Measurements from ENCODE around the gene UBE2L3.
"Not testable (repeated sequence)": the region's sequence is repeated elsewhere in the genome, so short reads cannot be mapped to it uniquely, and the experiment has no call there.

The UBE2L3 gene

GRCh38 chr22:21567456-21568346 lies at the start of gene UBE2L3:
UBE2L3 (plus strand) TSS chr22:21567714; CDS start chr22:21567745, 31 bp downstream.
- peak; percentile 67 for DNase-seq (ENCODE audit: low read depth)

- DNase-seq (ENCODE audit: low read depth): not testable (repeated sequence)
Observed at GRCh38 chr22:21526705-21527500, 40.6 kb upstream of the UBE2L3 start.

- DNase-seq (ENCODE audit: low read depth): not testable (repeated sequence)
Observed at GRCh38 chr22:21531525-21531924, 36.0 kb upstream of the UBE2L3 start.

- not testable (repeated sequence) for DNase-seq (ENCODE audit: low read depth)
Observed at GRCh38 chr22:21532863-21533648, 34.5 kb upstream of the UBE2L3 start.

GRCh38 chr22:21539862-21540261 lies 27.7 kb upstream of the UBE2L3 start:
- not testable (repeated sequence) for DNase-seq (ENCODE audit: low read depth)

- not testable (repeated sequence) for DNase-seq (ENCODE audit: low read depth)
Observed at GRCh38 chr22:21544432-21545322, 22.8 kb upstream of the UBE2L3 start.

DNA sequence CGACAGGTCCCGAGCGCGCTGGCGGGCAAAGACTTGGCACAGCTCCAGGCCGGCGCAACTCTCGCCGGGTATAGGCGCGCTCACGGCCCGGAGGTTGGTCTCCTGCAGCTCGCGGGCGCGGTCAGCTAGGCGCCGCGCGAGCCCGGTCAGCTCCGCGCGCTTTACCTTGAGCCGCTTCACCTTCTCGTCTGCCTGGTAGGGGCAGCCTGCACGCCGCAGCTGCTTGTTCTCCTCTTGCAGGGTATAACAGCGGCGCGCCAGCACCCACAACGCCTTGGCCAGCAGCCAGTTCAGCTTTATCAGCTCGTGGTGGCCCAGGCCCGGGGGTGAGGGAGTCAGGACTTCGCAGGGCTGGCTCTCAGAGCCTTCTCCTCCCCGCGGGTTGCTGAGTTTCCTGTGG lies 18.0 kb upstream of the UBE2L3 start:
- not testable (repeated sequence) for DNase-seq (ENCODE audit: low read depth)

GRCh38 chr22:21550008-21550677 lies 17.4 kb upstream of the UBE2L3 start:
- not testable (repeated sequence) for DNase-seq (ENCODE audit: low read depth)

DNA sequence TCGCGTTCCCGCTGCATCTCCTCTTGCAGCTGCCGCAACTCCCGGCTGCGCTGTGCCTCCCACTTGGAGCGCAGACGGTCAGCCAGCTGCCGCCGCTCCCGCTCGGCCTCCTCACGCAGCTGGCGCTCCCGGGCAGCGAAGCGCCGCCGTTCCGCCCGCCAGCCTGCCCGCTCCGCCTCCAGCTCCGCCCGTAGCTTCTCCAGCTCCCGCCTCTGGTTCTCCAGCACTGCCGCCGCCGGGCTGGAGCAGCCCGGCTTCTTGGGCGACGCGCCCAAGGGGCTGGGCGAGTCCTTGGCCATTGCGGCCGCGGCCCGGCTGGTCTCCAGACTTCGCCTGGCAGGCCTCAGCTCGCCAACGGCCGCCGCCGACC lies 16.9 kb upstream of the UBE2L3 start:
- DNase-seq (ENCODE audit: low read depth): not testable (repeated sequence)

GRCh38 chr22:21551361-21551760 lies 16.2 kb upstream of the UBE2L3 start, which contains the start of gene RIMBP3C:
RIMBP3C (minus strand) TSS chr22:21551461; CDS start chr22:21550976, 485 bp downstream.
- DNase-seq (ENCODE audit: low read depth): not testable (repeated sequence)

GRCh38 chr22:21559345-21560125 lies 8.0 kb upstream of the UBE2L3 start:
- DNase-seq (ENCODE audit: low read depth): not testable (repeated sequence)

GRCh38 chr22:21560657-21561056 lies 6.9 kb upstream of the UBE2L3 start:
- DNase-seq (ENCODE audit: low read depth): not testable (repeated sequence)

DNA sequence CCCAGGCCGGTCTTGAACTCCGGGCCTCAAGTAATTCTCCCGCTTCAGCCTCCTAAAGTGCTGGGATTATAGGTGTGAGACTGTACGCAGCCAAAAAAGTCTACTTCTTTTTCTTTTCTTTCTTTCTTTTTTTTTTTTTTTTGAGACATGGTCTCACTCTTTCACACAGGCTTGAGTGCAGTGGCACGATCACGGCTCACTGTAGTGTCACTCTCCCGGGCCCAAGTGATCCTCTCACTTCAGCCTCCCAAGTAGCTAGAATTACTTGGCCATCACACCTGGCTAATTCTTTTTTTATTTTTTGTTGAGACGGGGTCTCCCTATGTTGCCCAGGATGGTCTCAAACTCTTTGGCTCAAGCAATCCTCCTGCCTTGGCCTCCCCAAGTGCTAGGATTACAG lies 3.6 kb upstream of the UBE2L3 start:
- no peak for DNase-seq (ENCODE audit: low read depth)

GRCh38 chr22:21564411-21564810 lies 3.1 kb upstream of the UBE2L3 start:
- DNase-seq (ENCODE audit: low read depth): no peak

- no peak for DNase-seq (ENCODE audit: low read depth)
Observed at GRCh38 chr22:21568347-21569075, 997 bp downstream of the UBE2L3 start.

DNA sequence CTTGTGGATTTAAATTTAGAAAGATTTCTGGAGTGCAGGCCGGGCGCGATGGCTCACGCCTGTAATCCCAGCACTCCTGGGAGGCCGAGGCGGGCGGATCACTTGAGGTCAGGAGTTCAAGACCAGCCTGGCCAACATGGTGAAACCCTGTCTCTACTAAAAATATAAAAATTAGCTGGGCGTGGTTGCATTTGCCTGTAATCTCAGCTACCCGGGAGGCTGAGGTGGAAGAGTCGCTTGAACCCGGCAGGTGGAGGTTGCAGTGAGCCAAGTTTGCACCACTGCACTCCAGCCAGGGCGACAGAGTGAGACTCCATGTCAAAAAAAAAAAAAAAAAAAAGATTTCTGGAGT lies 1.5 kb downstream of the UBE2L3 start:
- DNase-seq (ENCODE audit: low read depth): not testable (repeated sequence)

DNA sequence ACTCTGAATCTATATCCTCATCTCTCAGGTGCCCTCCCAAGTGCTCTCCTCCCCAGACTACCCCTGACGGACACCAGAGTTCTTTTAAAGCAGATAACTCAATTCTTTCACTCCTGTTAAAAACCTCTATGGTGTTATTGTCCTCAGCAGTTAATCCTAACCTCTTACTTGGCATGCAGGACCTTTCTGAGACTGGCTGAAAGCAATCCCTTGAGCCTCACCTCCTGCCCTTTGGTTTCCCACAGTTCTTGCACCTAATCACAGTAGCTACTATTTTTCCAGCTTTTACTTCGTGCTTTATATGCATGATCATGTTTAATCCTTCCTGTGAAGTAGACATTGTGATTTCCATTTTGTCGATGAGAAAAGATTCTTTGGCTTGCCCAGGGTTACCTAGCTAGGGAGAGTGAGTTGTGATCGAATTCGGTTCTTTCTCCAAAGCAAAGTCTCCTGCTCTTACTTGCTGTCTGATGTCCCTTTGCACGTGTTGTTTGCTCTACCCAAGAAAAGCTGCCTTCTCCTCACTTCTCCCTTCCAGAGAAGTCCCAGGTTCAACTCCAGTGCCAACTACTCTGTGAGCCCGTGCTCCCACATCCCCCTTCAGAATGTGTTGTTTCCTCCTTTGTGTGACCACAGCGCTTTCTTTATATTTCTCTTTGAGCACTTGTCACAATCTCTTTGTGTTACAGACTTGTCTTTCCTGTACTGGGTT lies 2.1 kb downstream of the UBE2L3 start:
- DNase-seq (ENCODE audit: low read depth): no peak

DNA sequence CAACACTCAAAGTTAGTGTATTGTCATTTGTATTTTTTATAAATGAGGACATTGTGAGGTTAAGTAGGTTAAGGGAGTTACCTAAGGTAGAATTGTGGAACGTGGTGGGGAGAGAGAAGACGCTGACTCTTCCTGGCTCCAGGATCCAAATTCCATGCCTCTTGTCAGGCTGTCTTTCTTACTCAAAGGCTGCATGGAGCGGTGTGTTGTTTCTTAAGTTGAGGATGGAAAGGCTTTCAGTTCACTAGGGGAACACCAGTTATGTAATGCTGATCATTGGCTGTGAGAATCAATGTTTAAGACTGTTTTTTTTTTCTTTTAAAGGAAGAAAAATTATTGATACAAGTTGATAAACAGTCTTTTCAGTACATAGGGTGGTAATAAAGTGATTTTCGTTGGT lies 2.9 kb downstream of the UBE2L3 start:
- DNase-seq (ENCODE audit: low read depth): no peak
